K562 (cell line): Measurements from ENCODE around the gene ACBD3. TPM values are rescaled to one million over a fixed set of nuclear protein-coding genes. Genes with fewer than 3 reads are reported as not detected.

ENCODE experiments used
- CREBBP ChIP-seq: IDR thresholded peaks from one replicate; pipeline ENCODE4 v1.6.1; 2012; ENCODE audit warnings: low read depth, mild to moderate bottlenecking, control low read depth, inconsistent platforms, low read length
- ETV1 ChIP-seq: fragments of 450-650 bp; conservative IDR thresholded peaks from 2 replicates; pipeline ENCODE4 v1.6.1; 2016; ENCODE audit warnings: missing genetic modification characterization, control low read depth, low read depth, missing compliant biosample characterization
- GATA2 ChIP-seq: sonication (generic); formaldehyde crosslinking; IDR thresholded peaks from 2 replicates; pipeline ENCODE4 v1.4.0; 2020; ENCODE audit warnings: mild to moderate bottlenecking, missing genetic modification reagents
- HMG20B ChIP-seq: fragments of 250-450 bp; sonication (Bioruptor Pico); IDR thresholded peaks from 2 replicates; pipeline ENCODE4 v1.5.0; 2021; ENCODE audit warnings: mild to moderate bottlenecking
- PHF21A ChIP-seq: fragments of 450-650 bp; IDR thresholded peaks from 2 replicates; pipeline ENCODE4 v1.6.1; 2017; ENCODE audit warnings: low read depth, borderline replicate concordance
- POLR2A ChIP-seq: fragments of 450-650 bp; conservative IDR thresholded peaks from 2 replicates; pipeline ENCODE4 v1.6.1; 2016
- TAL1 ChIP-seq: fragments of 450-650 bp; IDR thresholded peaks from 2 replicates; pipeline ENCODE4 v1.6.1; 2016; ENCODE audit warnings: mild to moderate bottlenecking
- polyA plus RNA-seq, 8 experiments: library from polyadenylated mRNA; depleted of rRNA in 4 of 8; stranded (reverse) in 5 of 8; unstranded in 3 of 8; fragments of >200 nt; fragmentation: Nextera tagmentation in 2 of 8; fragmentation: Illumina TruSeq in 1 of 8; extraction: Ambion mirVana in 2 of 8; extraction: Trizol in 1 of 8; gene quantifications; 2 replicates each; pipeline versions ENCODE4 v1.2.1 to v1.2.3, GENCODE V29; 2011 to 2014; ENCODE audit warnings: inconsistent platforms in 1 of 8, missing spikeins in 1 of 8
- total RNA-seq, 7 experiments: library from RNA; depleted of rRNA in 6 of 7; stranded (reverse); fragments of >200 nt in 6 of 7; fragmentation: Illumina TruSeq in 2 of 7; extraction: Trizol in 2 of 7; gene quantifications; 2 replicates each; pipeline versions ENCODE4 v1.2.1 to v1.2.3, GENCODE V29; 2011 to 2021; ENCODE audit warnings: low replicate concordance in 1 of 7
- TF ChIP-seq, protein P1 (sequence below): fragments of 150-350 bp; IDR thresholded peaks from 2 replicates; pipeline ENCODE4 v1.6.1; 2014; ENCODE audit warnings: low read depth, mild to moderate bottlenecking, low read length, borderline replicate concordance
- TF ChIP-seq, protein P2 (sequence below): fragments of 450-650 bp; IDR thresholded peaks from 2 replicates; pipeline ENCODE4 v1.7.0; 2016; ENCODE audit warnings: borderline replicate concordance
- TF ChIP-seq, protein P3 (sequence below): fragments of 450-650 bp; IDR thresholded peaks from 2 replicates; pipeline ENCODE4 v1.6.1; 2016; ENCODE audit warnings: antibody characterized with exemption
- TF ChIP-seq, protein P4 (sequence below): fragments of 450-650 bp; IDR thresholded peaks from 2 replicates; pipeline ENCODE4 v1.7.1; 2018; ENCODE audit warnings: mild to moderate bottlenecking, low read depth; ENCODE audit not compliant: partially characterized antibody

Gene ACBD3
- total and polyA plus RNA-seq, 9 of the 15 experiments (the other 6 are each of a cell fraction or from before 2014, with no cell fraction given): 11.1 to 36.7 (median 26.9) TPM

DNA sequence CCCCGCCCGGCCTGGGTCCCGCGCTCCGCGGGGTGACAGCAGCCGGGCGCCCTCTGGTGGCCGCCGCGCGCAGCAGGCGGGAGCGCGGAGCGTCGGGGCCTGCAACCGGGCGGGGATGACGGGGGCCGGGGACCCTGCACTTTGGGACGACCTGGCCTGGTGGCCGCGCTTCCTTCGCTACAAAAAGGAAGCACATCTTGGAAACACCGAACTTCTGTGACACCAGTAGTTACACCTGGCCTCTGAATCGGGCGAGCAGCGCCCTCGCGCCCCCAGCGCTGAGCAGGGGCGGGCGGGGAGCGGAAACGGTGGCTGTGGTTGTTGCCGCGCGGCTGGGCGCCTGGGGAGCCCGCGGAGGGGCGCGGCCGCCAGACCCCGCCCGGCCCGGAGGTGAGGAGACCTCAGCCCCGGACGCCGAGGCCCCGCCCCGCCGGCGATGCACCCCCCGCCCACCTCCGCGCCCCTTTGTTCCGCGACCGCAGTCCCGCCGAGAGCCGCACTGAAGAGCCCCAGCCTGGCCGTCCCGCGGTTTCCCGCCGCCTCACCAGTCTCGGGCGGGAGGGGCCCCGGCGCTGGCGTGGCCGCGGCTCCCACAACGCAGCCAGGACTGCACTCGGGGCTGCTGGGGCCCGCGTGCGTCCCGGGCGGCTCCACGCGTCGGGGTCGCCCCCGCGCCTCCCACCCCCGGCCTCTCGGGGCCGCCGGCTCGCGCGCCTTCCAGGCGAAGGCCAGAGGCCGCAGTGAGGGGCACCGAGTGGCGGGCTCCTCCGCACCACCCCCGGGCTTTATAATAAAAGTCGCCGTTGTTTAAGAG is 64.7 kb downstream of the ACBD3 start (continued):
- TF ChIP-seq, protein P1, sequence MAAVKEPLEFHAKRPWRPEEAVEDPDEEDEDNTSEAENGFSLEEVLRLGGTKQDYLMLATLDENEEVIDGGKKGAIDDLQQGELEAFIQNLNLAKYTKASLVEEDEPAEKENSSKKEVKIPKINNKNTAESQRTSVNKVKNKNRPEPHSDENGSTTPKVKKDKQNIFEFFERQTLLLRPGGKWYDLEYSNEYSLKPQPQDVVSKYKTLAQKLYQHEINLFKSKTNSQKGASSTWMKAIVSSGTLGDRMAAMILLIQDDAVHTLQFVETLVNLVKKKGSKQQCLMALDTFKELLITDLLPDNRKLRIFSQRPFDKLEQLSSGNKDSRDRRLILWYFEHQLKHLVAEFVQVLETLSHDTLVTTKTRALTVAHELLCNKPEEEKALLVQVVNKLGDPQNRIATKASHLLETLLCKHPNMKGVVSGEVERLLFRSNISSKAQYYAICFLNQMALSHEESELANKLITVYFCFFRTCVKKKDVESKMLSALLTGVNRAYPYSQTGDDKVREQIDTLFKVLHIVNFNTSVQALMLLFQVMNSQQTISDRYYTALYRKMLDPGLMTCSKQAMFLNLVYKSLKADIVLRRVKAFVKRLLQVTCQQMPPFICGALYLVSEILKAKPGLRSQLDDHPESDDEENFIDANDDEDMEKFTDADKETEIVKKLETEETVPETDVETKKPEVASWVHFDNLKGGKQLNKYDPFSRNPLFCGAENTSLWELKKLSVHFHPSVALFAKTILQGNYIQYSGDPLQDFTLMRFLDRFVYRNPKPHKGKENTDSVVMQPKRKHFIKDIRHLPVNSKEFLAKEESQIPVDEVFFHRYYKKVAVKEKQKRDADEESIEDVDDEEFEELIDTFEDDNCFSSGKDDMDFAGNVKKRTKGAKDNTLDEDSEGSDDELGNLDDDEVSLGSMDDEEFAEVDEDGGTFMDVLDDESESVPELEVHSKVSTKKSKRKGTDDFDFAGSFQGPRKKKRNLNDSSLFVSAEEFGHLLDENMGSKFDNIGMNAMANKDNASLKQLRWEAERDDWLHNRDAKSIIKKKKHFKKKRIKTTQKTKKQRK: no peak
- TF ChIP-seq, protein P2, sequence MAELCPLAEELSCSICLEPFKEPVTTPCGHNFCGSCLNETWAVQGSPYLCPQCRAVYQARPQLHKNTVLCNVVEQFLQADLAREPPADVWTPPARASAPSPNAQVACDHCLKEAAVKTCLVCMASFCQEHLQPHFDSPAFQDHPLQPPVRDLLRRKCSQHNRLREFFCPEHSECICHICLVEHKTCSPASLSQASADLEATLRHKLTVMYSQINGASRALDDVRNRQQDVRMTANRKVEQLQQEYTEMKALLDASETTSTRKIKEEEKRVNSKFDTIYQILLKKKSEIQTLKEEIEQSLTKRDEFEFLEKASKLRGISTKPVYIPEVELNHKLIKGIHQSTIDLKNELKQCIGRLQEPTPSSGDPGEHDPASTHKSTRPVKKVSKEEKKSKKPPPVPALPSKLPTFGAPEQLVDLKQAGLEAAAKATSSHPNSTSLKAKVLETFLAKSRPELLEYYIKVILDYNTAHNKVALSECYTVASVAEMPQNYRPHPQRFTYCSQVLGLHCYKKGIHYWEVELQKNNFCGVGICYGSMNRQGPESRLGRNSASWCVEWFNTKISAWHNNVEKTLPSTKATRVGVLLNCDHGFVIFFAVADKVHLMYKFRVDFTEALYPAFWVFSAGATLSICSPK: no peak
- TF ChIP-seq ETV1: 0 out of 2 replicates have a peak, but pooled peaks have one; percentile 12
- TF ChIP-seq, protein P3, sequence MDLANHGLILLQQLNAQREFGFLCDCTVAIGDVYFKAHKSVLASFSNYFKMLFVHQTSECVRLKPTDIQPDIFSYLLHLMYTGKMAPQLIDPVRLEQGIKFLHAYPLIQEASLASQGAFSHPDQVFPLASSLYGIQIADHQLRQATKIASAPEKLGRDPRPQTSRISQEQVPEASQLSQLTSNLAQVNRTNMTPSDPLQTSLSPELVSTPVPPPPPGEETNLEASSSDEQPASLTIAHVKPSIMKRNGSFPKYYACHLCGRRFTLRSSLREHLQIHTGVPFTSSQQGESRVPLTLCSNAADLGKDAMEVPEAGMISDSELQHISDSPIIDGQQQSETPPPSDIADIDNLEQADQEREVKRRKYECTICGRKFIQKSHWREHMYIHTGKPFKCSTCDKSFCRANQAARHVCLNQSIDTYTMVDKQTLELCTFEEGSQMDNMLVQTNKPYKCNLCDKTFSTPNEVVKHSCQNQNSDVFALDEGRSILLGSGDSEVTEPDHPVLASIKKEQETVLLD: no peak
- TF ChIP-seq CREBBP: no peak
- no peak for TF ChIP-seq GATA2
- TF ChIP-seq TAL1: no peak
- TF ChIP-seq, protein P4, sequence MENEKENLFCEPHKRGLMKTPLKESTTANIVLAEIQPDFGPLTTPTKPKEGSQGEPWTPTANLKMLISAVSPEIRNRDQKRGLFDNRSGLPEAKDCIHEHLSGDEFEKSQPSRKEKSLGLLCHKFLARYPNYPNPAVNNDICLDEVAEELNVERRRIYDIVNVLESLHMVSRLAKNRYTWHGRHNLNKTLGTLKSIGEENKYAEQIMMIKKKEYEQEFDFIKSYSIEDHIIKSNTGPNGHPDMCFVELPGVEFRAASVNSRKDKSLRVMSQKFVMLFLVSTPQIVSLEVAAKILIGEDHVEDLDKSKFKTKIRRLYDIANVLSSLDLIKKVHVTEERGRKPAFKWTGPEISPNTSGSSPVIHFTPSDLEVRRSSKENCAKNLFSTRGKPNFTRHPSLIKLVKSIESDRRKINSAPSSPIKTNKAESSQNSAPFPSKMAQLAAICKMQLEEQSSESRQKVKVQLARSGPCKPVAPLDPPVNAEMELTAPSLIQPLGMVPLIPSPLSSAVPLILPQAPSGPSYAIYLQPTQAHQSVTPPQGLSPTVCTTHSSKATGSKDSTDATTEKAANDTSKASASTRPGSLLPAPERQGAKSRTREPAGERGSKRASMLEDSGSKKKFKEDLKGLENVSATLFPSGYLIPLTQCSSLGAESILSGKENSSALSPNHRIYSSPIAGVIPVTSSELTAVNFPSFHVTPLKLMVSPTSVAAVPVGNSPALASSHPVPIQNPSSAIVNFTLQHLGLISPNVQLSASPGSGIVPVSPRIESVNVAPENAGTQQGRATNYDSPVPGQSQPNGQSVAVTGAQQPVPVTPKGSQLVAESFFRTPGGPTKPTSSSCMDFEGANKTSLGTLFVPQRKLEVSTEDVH: no peak
- TF ChIP-seq POLR2A: peak; percentile 63; the same call in 1 of the 2 replicates
- TF ChIP-seq HMG20B (CRISPR knock-in tag): no peak
- peak; percentile 91 for TF ChIP-seq PHF21A
